ENCODE measurements around the gene IL18RAP. TPM values are rescaled to one million over a fixed set of nuclear protein-coding genes. Genes with fewer than 3 reads are reported as not detected.

IL18RAP gene, protein sequence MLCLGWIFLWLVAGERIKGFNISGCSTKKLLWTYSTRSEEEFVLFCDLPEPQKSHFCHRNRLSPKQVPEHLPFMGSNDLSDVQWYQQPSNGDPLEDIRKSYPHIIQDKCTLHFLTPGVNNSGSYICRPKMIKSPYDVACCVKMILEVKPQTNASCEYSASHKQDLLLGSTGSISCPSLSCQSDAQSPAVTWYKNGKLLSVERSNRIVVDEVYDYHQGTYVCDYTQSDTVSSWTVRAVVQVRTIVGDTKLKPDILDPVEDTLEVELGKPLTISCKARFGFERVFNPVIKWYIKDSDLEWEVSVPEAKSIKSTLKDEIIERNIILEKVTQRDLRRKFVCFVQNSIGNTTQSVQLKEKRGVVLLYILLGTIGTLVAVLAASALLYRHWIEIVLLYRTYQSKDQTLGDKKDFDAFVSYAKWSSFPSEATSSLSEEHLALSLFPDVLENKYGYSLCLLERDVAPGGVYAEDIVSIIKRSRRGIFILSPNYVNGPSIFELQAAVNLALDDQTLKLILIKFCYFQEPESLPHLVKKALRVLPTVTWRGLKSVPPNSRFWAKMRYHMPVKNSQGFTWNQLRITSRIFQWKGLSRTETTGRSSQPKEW
- 0.89 TPM for total RNA-seq

DNA sequence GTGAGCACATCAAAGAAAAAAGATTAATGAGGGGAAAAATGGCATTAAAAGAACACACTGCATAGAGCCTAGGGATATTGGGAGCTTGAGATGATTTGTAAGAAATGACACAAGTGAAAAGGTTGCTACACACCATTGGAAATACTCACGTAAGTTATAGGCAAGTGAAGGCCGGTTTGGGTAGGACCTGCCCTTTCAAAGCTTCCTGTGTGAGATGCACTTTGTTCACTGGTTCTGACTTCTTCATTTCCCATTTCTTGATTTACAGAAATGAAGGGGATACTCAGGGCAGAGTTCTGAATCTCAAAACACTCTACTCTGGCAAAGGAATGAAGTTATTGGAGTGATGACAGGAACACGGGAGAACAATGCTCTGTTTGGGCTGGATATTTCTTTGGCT is at the start of gene IL18RAP:
Gene IL18RAP (plus strand): TSS at position 251 of the 400 bp plus-strand sequence. CDS start 118 bp downstream, at position 369.
- DNase-seq, result no peak

DNA sequence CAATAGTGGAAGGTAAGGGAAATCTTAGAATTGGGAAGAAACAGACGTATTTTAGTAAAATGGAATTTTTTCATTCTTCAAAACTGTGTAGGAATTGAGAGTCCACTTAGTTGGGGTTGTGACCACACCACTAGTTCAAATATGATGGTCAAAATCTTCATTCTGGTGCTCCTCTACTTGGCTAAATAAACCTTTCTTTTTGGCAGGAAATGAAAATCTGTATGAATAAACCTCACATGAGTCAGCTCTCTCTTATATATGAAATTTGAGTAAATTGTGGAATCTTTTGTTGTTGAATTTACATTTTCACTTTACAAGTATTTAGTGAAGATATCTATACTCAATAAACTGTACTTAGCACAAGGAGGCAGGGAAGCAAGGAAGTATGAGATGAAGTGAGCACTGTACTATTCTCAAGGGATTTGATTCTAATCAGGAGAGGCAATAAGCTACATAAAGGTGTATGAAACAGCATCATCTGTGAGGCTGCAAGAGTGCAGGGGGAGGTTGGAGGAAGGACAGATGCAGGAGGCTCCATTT is 46.8 kb upstream of the IL18RAP start:
- no peak for DNase-seq

DNA sequence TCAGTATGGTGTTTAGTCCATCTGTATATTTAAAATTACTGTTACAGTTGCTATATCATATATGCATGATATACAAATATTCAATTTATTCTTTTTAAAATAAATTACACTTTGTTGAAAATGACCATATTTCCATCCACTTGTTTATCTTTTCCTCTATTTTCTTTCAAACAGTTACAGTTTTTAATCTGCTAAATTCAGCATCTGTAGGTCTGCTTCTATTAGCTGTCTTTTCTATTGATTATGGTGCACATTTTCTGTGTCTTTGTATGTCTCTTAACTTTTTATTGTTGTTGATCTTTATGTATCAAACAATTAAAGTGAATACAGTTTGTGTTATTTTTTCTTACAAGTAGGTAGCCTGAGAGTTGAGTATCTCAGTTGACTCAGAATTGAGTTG is 39.2 kb upstream of the IL18RAP start:
- DNase-seq, result no peak

DNA sequence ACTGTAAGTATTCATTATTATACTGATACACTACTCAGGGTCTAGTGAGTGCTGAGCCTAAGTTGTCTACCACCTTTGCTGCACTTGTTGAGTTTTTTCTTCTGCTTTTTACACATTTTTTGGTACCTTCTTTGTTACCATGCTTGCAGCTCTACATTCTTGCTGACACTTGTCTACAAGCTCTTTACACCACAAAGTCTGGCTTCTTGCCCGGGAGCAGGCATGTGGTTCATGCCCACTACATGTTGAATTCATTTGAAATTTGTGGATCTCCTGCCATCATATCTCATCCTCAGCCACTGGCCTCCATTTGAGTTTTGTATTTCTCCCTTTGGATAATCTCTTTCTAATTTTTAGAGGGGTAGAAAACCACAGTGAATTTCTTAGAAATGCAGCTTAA is 37.4 kb upstream of the IL18RAP start:
- no peak for DNase-seq

DNA sequence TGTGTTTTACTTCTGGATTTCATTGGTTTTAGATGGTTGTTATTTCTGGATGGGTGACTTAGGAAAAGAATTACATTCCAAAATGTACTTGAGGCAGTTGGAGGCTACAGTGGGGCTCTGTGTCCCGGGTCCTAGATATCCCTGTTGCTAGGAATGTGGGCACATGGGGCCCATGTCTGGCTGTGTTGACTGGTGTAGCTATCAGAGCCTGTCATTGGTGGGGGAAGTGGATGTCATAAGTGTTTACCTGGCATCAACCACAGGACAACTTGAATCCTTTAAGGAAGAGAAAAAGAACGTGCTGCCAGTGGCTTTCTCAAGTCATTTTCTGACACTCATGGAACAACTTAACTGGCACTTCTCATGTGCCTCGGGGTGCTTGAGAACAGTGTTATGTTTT is 37.0 kb upstream of the IL18RAP start:
- DNase-seq, result no peak

DNA sequence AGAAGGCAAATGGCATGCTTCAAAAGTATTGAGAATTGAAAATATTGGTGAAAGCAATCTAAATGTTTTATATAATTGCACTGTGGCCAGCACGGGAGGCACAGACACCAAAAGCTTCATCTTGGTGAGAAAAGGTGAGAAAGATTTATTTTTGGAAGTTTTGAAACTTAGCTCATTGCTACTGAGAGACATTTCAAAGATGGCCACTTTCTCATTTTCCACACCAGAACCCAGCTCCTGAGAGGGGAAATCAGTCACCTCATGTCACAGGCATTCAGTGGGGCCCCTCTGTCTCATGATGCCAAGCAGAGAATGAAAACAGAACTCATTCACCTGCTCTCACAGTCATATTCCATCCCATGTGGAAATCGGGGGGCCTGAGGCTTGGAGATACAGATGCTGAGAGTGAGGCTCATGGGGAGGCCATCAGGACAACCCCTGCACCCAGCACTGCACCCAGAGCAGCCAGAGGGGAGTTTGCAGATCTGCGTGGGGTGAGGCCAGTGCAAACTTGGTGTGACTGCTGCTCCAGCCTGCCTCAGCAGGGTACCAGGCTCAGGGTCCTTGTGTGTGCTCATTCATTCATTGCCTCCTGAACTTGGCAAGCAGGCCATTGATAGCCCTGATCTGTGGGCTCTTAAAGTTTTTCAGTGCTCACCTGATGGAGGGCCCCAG is 36.0 kb upstream of the IL18RAP start:
- DNase-seq, result no peak

DNA sequence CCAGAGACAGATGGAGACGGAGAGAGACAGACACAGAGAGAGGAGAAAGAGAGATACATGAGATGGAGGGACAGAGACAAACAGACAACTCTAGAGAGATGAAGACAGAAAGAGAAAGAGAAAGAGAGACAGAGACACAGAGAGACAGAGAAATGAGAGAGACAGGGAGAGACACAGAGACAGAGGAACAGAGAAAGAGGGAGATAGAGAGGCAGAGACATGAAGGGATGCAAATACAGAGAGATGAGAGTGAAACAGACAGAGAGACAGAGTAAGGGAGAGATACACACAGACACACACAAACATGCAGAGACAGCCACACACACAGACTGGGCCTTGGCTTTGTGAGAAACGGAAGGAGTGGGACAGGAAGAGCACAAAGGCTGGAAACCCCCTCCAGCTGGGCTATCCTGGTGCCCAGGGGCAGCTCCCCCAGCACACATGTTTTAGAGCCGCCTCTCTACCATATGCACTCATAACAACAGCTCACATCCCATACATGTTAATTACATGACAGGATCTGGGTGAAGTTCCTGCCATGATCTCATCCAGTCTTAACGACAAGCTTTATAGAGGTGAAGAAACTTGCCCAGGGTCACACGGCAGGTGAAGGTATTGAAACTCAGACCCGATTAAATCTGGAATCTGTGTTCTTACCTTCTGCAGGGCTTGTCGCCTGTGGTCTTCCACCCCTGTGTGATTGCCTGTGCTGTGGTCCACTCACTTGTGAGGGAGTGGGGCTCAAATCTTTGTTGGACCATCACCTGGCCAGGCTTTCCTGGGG is 35.0 kb upstream of the IL18RAP start:
- no peak for DNase-seq

DNA sequence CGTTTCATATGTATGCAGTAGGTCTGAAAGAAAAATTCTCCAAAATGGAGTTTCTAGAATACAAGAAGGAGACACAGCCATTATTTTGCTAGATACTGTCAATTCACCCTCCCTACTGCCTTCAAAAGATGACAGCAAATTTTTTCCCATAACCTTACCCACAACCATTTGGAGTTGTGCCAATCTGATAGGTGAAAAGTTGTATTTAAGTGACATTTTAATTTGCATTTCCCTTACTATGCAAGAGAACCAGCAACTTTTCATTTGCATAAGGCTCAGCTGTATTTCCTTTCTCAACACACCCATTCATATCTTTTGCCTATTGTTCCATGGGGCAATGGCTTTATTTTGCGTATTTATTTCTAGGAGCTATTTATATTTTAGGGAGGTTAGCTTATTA is 31.4 kb upstream of the IL18RAP start:
- DNase-seq, result no peak

DNA sequence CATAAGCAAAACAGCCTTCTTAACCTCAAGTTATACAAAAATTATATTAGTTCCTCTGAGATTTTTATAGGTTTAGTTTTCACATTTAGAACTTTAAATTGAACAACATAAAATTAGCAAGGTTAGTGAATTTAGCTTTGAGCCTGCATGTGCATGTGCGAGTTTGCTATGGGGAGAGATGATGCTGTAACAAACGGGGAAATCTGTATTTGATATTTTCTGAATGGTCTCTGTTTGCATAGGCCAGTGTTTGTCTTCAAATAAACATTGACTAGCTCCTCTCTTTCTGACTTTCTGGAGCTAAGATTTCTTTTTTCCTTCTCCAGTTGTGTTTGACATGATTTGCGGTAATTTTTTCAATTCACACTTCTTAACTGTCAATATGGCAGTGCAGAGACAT is 30.9 kb upstream of the IL18RAP start:
- no peak for DNase-seq

DNA sequence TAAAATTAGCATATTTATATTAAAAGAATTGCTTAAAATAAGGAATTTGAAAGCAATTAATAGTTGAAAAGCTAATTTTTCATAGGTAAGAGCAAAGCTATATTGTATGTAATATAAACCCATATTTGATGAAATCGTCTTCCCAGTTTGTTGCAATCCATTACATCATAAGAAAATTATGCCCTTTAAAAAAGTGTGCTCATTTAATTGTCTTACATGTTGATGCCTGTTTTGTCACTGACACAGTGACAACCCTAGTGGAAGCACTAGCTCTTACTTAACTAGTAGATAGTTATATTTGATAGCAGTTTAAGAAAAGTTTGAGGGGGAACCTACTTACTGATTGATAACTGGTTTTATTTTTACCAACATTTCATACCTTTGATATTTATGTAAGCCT is 30.0 kb upstream of the IL18RAP start:
- no peak for DNase-seq

DNA sequence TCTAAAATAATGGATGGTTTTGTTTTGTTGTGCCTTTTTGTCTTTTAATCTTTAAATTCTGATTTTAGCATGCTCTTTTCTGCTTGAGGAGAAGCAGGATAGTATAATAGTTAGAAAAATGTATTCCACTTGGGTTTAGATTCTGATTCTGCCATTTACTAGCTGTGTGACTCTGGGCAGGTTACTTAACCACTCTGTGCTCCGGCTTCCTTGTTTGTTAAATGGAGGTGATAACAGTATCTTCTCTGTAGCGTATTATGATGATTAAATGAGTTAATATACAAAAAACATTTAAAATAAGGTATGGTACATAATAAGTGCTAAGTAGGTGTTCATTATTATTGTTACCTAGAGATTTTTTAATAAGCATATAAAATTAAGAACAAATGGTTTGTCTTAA is 26.9 kb upstream of the IL18RAP start:
- DNase-seq, result no peak

DNA sequence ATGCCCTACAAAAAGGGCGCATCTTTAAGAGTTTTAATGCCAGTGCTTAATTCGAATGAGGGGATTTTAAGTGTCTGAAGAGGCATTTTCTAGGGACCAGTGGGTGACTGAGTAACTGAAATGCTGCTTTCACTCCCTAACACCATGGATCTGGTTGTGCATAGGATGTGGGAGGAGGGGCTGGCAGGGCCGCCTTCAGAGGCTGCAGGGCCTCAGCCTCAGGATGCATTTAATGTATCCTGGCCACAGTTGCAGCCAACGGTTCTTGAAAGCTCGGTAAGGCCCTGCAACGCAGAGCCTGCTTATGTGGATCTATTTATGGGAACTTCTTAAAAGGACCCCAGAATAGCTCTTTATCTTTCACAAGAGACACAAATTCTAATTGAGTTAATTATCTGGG is 25.8 kb upstream of the IL18RAP start:
- no peak for DNase-seq

DNA sequence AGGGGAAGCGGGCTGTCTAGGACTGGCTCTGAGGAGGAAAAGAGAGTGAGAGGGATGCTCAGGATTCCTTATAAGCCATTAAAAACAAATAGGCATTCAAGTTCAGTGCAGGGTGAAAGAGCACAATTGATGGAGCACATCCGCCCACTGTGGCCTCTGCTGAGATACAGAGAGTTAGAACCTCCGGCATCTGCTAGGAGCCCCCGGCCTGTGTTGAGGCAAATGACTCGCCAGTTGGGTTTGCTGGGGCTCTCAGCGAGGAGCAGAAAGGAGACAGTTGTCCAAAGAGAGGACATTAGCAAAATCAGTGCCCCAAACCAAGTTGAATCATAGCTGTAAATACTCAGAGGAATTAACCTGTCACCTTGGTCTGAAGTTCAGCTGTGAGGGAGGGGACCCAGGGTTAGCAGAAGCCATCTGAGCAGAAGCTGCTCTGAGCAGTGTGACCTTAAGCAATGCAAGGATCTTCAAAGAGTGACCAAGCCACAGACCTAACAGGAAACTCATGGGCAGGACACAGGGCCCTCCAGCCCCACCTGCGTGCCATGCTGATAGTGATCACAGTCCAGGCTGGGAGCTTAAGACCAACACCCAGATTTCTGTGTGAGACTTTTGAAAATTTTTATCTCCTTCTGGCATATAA is 23.3 kb upstream of the IL18RAP start:
- no peak for DNase-seq

DNA sequence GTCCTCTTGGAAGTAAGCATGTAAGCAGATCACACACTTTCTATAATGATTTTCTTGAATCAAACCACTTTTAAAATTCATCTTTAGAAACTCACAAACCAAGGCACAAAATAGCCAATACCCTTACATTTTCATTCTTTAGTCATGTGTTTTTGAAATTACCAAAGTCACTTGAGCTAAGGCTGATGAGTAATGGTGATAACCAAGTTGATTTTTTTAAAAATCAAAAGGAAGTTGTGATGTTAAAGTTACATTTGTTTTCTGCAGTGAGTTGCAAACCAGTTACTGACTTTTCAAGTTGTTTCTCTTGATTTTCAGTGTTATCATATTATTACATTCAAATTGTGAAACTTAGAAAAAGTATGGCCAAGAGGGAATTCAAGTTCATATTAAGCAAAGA is 21.5 kb upstream of the IL18RAP start:
- DNase-seq, result no peak

DNA sequence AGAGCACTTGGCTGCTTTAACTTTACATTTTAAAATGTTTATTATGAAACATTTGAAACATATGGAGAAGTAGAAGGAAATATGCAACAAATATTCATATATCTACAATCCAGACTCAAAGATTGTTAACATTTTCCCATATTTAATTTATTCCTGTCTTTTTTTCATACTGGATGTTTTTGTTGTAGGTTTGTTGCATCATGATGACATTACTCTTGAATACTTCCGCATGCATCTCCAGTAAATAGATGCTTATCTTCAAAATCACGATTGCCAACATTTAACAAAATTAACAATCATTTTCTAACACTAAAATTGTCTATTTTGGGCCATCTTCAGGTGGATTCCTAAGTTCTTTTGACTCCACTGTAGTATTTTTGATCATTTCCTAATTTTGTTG is 21.1 kb upstream of the IL18RAP start:
- no peak for DNase-seq

DNA sequence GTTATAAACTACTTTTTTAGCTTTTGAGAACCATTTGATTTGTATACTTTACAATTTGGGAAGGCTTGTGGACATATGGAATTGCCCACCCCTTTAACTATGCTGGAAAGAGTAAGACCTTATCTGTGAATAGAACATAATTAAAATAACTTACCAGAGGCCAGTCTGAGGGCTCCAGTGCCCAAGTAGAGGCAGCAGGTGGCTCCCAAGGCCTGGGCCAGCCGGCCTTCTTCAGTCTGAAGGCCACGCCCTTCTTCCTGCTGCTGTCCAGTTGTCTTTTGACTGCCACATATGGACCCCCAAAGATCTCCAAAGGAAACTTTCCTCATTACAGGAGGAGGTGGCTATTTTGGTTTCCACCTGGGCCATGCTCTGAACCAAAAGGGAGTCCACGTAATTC is 12.0 kb upstream of the IL18RAP start:
- no peak for DNase-seq

DNA sequence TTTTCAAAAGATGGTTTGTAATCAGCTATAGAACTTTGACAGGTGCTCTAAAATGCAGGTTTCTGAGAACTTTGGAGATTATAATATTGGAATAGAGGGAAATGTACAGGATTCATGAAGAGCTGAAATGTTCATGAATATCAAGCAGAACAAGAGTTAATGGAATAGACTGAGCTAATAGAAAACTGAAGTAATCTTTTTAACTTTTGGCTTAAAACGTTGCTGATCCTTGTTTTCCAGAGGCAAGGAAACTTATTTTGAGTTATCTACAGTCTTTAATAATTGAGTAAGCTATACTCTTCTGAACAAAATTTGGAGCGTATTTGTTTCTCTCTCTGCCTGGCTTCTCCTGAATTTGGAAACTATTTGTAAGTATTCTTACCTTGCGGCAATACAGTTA is 10.8 kb upstream of the IL18RAP start:
- DNase-seq, result no peak

DNA sequence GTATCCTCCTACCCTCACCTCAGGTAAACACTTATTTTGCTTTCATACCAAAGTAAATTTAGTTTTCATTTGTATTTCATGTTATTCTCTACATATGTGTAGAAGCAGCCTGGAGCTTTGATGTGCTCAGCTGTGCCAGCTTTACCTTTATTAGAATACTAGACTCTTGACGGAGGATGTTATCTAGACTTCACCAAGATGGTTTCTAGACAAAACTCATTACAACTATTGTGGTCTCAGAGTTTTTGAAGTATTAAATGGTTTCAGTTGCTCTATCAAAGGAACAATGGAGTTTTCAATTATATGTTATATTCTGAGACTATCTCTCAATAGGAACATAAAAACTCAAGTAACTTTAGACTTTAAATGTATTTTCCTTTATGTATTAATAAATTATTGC is 5.0 kb upstream of the IL18RAP start:
- no peak for DNase-seq

DNA sequence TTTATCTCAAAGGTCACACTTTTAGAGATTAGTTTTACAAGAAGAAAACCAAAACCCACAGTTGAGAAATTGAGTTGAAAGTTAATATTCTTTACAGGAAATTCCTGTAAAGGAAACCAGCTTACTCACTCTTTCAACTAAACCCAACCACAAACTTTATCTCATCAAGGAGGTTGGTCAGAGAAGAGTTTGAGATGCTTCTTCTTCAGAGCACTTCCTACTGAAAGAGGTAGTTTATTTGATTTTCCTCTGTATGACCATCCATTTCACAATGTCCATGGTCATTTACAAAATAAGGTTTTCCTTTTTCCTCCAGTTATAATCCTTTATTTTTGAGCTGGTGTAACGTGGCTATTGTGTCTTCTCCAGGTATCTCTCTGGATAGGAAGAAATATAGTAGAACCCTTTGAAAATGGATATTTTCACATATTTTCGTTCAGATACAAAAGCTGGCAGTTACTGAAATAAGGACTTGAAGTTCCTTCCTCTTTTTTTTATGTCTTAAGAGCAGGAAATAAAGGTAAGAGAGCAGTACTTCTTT is 4.5 kb upstream of the IL18RAP start:
- no peak for DNase-seq

DNA sequence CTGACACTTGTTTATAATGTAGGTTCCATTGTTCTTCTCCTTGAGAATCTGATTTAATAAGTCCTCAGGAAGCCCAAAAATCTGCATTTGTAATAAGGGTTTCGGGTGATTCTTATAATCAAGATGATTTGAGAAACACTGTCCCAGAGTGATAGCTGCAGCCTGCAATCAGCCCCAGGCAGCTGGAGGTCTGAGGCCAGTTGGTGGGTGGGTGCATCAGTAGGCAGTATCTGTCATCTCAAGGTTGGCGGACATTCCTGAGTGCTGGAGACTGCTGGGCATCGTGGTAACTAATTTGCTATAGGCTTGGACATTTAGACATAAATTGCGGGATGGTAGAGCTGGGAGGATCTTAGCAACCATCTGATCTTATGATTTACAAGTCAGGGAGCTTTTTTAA is 2.7 kb upstream of the IL18RAP start:
- no peak for DNase-seq

DNA sequence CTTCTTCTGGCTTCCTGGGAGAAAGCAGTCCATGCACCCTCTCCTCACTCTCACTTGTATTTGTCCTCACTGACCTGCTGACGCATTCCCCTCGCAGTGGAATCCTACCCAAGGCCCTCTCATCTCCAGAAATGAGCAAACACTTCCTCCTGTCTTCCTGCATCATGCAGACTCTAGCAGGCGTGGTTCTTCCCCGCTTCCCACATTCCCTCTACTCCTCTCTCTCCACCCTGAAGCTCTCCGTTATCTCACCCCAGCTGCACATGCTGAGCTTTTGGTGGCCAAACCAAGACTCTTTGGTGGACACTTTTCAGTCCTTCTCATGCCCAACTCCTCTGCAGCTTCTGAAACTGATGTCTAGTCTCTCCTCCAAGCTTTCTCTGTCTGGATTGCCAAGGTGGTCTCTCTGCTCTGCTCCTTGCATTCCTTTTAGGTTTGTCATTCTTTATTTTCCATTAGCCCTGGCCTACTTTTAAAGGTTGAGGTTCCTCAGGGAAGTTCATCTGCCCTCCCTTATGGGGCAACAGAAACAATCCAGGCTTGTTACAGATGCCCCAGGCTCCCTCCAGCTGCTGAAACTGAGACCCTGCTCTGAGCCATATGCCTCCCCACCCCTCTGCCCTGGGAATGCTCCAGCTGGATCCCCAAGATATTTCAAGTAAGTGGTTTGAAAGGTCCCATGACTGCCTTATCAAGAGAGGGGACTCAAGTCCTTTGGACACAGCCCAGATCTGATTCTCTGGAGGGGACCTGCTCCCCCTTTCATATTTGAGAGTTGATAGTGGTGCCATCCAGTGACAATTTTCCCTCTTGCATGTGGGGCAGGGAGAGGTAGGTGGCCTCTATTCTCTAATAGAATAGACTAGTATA is 835 bp upstream of the IL18RAP start:
- no peak for DNase-seq
